Ovary (tissue), 3 donors: ENCODE data around the gene POLN.

ENCODE experiments used
- CTCF ChIP-seq, 3 donors: fragments of 450-650 bp in 2 of 3; fragments of 200-600 bp in 1 of 3; IDR thresholded peaks; one replicate each; pipeline versions ENCODE4 v1.5.1 to v1.8.0; 2016 to 2022; ENCODE audit warnings: antibody characterized with exemption in 3 of 3, mild to moderate bottlenecking in 1 of 3
- EP300 ChIP-seq: sonication (generic); formaldehyde crosslinking; IDR thresholded peaks from one replicate; pipeline ENCODE4 v1.6.1; 2017; ENCODE audit warnings: antibody characterized with exemption
- donor health status: DM: no; HTN: no; CAD: no.

GRCh38 chr4:2267841-2268240 is 25.9 kb upstream of the POLN start:
- no peak for TF ChIP-seq CTCF (IDR thresholded peaks at IDR 0.05)
- no peak for TF ChIP-seq EP300
